Glomerular visceral epithelial cell (primary cell): ENCODE results near the gene AAMP.

ENCODE experiments used
- DNase-seq: peaks from one replicate; pipeline ENCODE4 v3.0.0-alpha.2; 2016; ENCODE audit errors: extremely low spot score

The AAMP gene

GRCh38 chr2:218221000-218221399 is 48.9 kb downstream of the AAMP start:
- DNase-seq, result no peak

- DNase-seq, result no peak
Observed at GRCh38 chr2:218219934-218220333, 50.0 kb downstream of the AAMP start.

DNA sequence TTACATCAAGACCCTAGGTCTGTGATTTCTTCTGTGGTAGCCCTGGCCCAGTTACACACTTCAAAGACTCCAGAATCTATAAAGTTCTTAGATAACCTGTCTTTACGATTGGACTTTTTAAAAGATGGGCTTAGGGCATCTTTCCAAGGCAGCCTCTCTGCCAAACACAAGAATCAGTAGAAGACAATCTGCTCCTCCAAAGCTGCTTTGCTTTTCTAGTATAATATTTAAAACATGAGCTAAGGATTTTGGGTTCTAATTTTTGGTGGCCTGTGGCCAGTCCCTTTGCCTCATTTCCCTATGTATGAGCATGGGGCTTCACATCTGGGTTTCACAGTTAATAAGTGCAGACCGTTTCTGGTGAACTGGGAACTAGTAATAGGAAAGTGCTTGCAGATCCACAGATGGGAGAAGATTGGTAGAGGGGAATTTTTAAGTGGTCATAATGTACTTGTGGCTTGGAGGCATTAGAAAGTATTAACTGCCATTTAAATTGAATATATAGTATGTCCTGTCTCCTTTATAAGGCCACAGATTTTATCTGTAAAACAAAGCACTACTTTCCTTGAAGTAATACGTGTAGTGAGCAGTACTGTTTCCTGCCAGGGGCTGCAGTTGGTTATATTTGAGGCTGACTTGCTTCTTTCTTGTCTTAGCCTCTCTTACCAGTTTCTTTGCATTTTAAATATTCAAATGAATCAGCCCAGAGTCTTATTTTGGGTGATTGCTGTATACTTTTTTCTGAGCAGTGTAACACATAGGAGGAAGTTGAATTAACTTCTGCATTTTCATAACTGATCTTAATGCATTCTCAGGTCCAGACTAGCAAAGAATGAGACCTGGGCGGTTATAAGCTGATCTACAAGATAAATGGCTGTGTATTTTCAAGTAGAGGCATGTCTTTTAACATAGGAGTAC is 51.4 kb downstream of the AAMP start:
- DNase-seq, result no peak

DNA sequence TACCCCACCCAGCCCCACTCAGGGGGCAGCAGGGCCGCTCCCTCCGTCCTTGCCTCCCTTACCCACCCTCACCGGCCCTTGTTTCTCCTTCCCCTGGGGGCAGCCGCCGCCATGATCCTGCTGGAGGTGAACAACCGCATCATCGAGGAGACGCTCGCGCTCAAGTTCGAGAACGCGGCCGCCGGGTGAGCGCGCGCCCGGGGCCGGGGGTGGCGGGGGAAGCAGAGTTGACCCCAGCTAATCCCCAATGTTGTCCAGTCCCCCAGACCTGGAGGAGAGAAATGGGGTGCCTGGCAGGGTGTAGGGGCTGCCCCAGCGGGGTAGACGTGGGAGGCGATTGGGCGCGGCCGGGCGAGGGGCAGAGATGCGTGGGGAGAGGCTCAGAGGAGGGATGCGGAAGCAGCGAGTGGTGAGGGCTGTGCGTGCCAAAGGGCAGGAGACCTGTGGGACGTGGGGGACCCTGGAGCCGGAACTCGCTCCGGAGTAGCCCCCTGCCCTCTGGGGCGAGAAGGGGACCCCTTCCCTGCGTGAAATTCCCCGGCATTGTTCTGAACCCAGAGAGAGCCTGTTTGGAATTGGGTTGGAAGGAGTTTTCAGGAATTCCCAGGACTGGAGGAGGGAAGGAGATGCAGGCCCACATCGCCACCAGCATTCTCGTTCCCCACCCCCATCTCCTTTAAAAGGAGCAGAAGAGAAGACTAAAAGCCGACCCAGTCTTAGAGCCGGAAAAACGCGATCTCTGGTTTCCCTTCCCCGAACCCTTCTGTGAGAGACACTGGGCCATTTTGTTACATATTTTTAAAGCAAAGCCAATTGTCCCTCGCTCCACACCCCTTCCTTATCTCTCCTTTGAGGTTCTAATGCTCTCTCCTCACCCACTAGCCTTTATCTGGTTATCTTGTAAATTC is 52.3 kb downstream of the AAMP start:
- peak; percentile 48 for DNase-seq

GRCh38 chr2:218216674-218217359 is 53.1 kb downstream of the AAMP start, which contains the start of gene ARPC2:
ARPC2 (plus strand) TSS chr2:218217189; CDS start chr2:218217471, 282 bp downstream.
- peak; percentile 96 for DNase-seq

GRCh38 chr2:218216336-218216673 is 53.6 kb downstream of the AAMP start:
- DNase-seq, result peak; percentile 22
